Brain microvascular endothelial cell (primary cell): ENCODE results near the gene DDHD1.

Experiments used
- DNase-seq: peaks from one replicate; pipeline ENCODE4 v3.0.0-alpha.2; 2020
- H3K27ac ChIP-seq: fragments of 250-450 bp; sonication (Bioruptor Pico); 2 replicates; pipeline ENCODE4 v1.5.1; 2020; ENCODE audit warnings: mild to moderate bottlenecking, moderate library complexity
- H3K27me3 ChIP-seq: fragments of 250-450 bp; sonication (Bioruptor Pico); replicated peaks from 2 replicates; pipeline ENCODE4 v1.5.1; 2020; ENCODE audit warnings: mild to moderate bottlenecking
- H3K36me3 ChIP-seq: fragments of 250-450 bp; sonication (Bioruptor Pico); replicated peaks from 2 replicates; pipeline ENCODE4 v1.5.1; 2020; ENCODE audit warnings: mild to moderate bottlenecking
- H3K4me3 ChIP-seq: 2 replicates; pipeline ENCODE4 v1.5.1; 2011; ENCODE audit warnings: low read depth, mild to moderate bottlenecking, control low read depth, low read length, moderate library complexity
- in situ Hi-C: cut with HindIII; loops from 2 replicates; pipeline ENCODE4 v1.10.0; 2017; ENCODE audit warnings: low sequenced_read_pairs, low pct_ligation_motif_present
- TF ChIP-seq, protein P1 (sequence below): IDR thresholded peaks from 2 replicates; pipeline ENCODE4 v1.5.1; 2011; ENCODE audit warnings: low read depth, mild to moderate bottlenecking, moderate library complexity, low read length, control low read depth, inconsistent platforms; ENCODE audit errors: missing control alignments

Gene DDHD1

DNA sequence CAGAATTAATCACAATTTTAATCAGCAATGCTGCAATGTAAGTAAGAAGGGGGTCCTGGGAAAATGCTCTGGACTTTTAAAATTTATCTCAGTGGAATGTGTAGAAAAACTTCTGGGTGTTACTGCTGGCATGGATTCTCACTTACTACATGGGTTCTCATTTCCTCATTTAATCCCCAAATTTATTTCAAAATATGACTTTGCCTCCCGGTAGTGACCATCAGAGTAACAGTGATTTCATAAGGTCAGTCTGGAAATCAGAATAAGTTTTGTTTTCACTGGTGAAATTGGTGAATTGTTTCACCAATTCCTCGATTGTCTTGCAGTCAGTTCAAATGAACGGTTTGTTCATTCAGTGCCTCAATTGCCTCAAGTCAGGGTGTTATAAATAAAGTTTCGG lies 22.3 kb upstream of the DDHD1 start:
- DNase-seq = no peak
- no peaks in the 10 kb centered on the region for H3K36me3 ChIP-seq
- in situ Hi-C loops = no loop called here
- no peak overlapping the region for H3K27ac ChIP-seq
- H3K4me3 ChIP-seq = no peak overlapping the region
- TF ChIP-seq, protein P1, sequence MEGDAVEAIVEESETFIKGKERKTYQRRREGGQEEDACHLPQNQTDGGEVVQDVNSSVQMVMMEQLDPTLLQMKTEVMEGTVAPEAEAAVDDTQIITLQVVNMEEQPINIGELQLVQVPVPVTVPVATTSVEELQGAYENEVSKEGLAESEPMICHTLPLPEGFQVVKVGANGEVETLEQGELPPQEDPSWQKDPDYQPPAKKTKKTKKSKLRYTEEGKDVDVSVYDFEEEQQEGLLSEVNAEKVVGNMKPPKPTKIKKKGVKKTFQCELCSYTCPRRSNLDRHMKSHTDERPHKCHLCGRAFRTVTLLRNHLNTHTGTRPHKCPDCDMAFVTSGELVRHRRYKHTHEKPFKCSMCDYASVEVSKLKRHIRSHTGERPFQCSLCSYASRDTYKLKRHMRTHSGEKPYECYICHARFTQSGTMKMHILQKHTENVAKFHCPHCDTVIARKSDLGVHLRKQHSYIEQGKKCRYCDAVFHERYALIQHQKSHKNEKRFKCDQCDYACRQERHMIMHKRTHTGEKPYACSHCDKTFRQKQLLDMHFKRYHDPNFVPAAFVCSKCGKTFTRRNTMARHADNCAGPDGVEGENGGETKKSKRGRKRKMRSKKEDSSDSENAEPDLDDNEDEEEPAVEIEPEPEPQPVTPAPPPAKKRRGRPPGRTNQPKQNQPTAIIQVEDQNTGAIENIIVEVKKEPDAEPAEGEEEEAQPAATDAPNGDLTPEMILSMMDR = no peak
- H3K27me3 ChIP-seq = no peaks in the 10 kb centered on the region

DNA sequence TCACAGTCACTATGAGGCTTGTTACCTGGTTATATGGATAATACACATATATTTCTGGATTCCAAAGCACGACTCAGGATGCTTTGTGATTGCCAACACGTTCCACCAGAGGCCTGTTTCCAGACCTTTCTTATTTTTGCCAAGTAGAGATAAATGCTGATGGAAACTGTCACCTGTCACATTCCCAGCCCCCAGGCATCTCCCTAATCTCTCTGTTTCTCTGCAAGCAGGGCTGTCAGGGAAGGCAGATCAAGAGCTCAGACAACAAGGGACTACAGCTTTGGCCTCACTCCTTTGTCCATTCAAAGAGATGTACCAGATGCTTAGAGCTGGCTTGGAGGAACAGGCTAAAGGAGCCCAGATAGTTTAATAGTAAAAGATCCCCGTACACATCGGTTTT lies 21.8 kb upstream of the DDHD1 start:
- DNase-seq = no peak
- H3K27ac ChIP-seq = no peak overlapping the region
- H3K36me3 ChIP-seq = no peaks in the 10 kb centered on the region
- in situ Hi-C loops = no loop called here
- TF ChIP-seq, protein P1 = no peak
- H3K27me3 ChIP-seq = no peaks in the 10 kb centered on the region
- H3K4me3 ChIP-seq = no peak overlapping the region

DNA sequence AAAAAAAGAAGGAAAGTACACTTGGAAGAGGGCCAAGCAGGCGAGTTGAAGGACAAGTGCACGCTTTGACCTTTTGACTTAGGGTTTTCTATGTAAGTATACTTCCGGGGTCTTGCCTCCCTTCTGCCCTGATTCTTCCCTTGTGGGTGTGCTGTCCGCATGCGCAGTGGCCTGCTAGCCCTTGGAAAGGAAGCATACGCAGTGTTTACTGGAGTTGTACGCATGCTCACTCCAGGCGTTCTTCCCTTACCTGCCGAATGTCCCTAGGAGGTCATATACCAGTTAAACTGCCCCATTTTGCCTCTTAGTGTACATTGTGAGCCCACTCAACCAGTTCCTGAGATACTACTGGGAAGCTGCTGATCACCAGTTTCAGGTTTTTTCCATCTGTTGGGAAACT lies 15.7 kb upstream of the DDHD1 start:
- no peaks in the 10 kb centered on the region for H3K36me3 ChIP-seq
- in situ Hi-C loops = no loop called here

DNA sequence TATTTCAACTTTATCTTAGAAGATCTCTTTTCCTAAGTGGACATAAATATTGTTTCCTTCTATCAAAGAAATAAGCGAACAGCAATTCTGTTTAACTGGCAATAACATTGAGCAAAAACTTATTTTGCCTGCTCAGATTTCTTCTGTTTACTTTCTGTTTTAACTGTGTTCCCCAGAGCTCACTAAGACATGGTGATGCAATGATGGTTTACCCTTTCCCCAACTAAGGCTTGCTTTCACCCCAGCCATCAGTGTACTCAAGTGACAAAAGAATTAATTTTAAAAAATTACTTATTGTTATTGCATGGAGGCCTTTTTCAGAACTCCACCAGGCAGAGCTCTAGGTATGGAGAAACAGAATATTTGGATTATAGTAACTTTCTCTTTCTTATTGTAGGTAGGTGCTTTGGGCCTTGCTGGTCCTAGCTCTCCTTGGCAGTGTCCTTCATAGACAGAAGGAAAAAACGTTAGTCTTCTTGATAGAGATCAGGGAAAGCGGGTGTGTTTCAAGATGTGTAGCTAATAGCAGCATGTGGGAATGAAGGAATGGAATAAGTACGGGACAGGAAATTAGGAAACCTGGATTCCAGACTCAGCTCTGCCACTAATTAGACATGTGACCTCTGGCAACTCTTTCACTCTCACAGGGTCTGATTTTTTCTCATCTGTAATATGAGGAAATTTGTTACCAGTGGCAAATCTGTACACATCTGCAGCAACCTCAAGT lies 14.6 kb upstream of the DDHD1 start:
- DNase-seq = no peak

More for the DNA sequence above, 15.7 kb upstream of the DDHD1 start:
- no peak overlapping the region for H3K4me3 ChIP-seq
- H3K27ac ChIP-seq = no peak overlapping the region
- H3K27me3 ChIP-seq = no peaks in the 10 kb centered on the region
- TF ChIP-seq, protein P1 = no peak
- DNase-seq = no peak

DNA sequence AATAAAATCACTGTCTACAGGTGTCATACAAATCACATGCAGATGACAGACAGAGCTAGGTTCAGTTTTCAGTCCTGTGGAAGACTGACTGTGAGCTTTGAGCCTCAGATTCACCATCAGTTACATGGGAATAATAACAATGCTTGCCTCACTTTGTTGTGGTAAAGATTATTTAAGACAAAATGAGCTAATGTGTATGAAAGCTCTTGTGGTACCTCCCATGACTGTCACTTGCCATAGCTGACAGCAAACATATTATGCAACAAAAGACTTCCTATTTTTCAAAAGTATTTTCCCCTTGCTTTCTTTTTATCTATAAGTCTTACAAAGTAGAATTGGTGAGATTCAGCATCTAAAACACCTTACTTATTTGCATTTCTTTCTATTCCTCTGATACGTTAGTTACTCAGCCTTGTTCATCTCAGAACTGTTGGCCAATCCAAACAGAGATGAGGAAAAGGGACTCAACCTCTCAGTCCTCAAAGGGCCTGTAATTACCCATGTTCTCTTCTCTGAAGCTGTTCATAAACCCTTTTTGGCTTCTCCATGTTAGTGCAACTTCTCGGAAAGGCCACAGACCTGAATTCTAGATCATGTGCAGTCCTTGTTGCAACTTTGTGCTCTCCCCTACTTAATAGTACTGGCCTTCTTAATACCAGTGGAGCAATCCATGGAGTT lies 8.8 kb upstream of the DDHD1 start:
- no peak for DNase-seq
- H3K27ac ChIP-seq = no peak overlapping the region
- H3K36me3 ChIP-seq = no peaks in the 10 kb centered on the region
- in situ Hi-C loops = no loop called here
- TF ChIP-seq, protein P1 = no peak
- no peaks in the 10 kb centered on the region for H3K27me3 ChIP-seq
- no peak overlapping the region for H3K4me3 ChIP-seq

More for the DNA sequence above, 14.6 kb upstream of the DDHD1 start:
- TF ChIP-seq, protein P1 = no peak
- in situ Hi-C loops = no loop called here
- no peaks in the 10 kb centered on the region for H3K27me3 ChIP-seq
- no peak overlapping the region for H3K4me3 ChIP-seq
- H3K36me3 ChIP-seq = no peaks in the 10 kb centered on the region
- no peak overlapping the region for H3K27ac ChIP-seq
